Heart left ventricle (tissue), 16 donors: ENCODE results near the gene HYCC2. TPM values are rescaled to one million over a fixed set of nuclear protein-coding genes. Genes with fewer than 3 reads are reported as not detected.
"Not testable (repeated sequence)": the region's sequence is repeated elsewhere in the genome, so short reads cannot be mapped to it uniquely, and the experiment has no call there.

Experiments used
- ATAC-seq, 4 donors: fragments of 200-7000 bp; cut with Tn5 transposase; one replicate each; pipeline ENCODE4 v1.9.1; 2020 to 2022; ENCODE audit warnings: moderate library complexity in 4 of 4, mild to moderate bottlenecking in 3 of 4, moderate number of reproducible peaks in 1 of 4
- DNase-seq, 5 donors: peaks; one replicate each; pipeline ENCODE4 v3.0.0-alpha.2; 2020
- H3K27ac ChIP-seq, 12 donors: fragments of 200-600 bp; sonication (generic) in 4 of 12; one replicate each; pipeline versions ENCODE4 v1.5.0 to v1.8.0; 2016 to 2022; ENCODE audit warnings: mild to moderate bottlenecking in 2 of 12
- H3K27me3 ChIP-seq, 9 donors: fragments of 200-600 bp; sonication (generic) in 2 of 9; one replicate each; pipeline versions ENCODE4 v1.5.1 to v1.8.0; 2016 to 2022; ENCODE audit warnings: mild to moderate bottlenecking in 3 of 9
- H3K36me3 ChIP-seq, 9 donors: fragments of 200-600 bp; sonication (generic) in 2 of 9; one replicate each; pipeline versions ENCODE4 v1.5.0 to v1.8.0; 2018 to 2022; ENCODE audit warnings: mild to moderate bottlenecking in 2 of 9
- H3K4me1 ChIP-seq, 12 donors: fragments of 200-600 bp; sonication (generic) in 4 of 12; one replicate each; pipeline versions ENCODE4 v1.5.0 to v1.8.0; 2016 to 2022; ENCODE audit warnings: mild to moderate bottlenecking in 3 of 12
- H3K4me3 ChIP-seq, 12 donors: fragments of 200-600 bp; sonication (generic) in 4 of 12; one replicate each; pipeline versions ENCODE4 v1.5.0 to v1.8.0; 2017 to 2022; ENCODE audit warnings: mild to moderate bottlenecking in 9 of 12, moderate library complexity in 4 of 12
- H3K9me3 ChIP-seq, 12 donors: fragments of 200-600 bp; sonication (generic) in 4 of 12; one replicate each; pipeline versions ENCODE4 v1.5.0 to v1.8.0; 2016 to 2022; ENCODE audit warnings: mild to moderate bottlenecking in 1 of 12
- CTCF ChIP-seq, 12 donors: fragments of 200-600 bp; sonication (generic) in 4 of 12; IDR thresholded peaks; one replicate each; pipeline versions ENCODE4 v1.5.0 to v1.8.0; 2018 to 2022; ENCODE audit warnings: antibody characterized with exemption in 12 of 12, mild to moderate bottlenecking in 5 of 12
- POLR2A ChIP-seq, 2 donors: fragments of 450-650 bp; IDR thresholded peaks; one replicate each; pipeline ENCODE4 v1.6.1; 2017; ENCODE audit warnings: antibody characterized with exemption in 2 of 2, mild to moderate bottlenecking in 2 of 2, moderate library complexity in 2 of 2
- WGBS, 4 donors: extraction: QIAGEN DNeasy Blood & Tissue Kit in 2 of 4; methylation state at CpG; one replicate each; pipeline versions ENCODE4 v1.1.5 to v1.1.7; 2013 to 2018; 5-methylcytosine and 5-hydroxymethylcytosine counted together
- intact Hi-C, 10 donors: fragments of 100-400 bp; cut with DNase I; formaldehyde crosslinking; loops; one replicate each; pipeline versions ENCODE4 v1.11.1 to v1.14.2; 2022
- polyA plus RNA-seq, 2 donors: library from polyadenylated mRNA; stranded (reverse); fragments of 200-250 nt; gene quantifications; one replicate each; pipeline ENCODE4 v1.2.3, GENCODE V29; 2013
- total RNA-seq, 9 donors: library from RNA; depleted of rRNA in 2 of 9; stranded (reverse); fragments of >200 nt in 2 of 9; fragmentation: NEBNext Ultra II Directional in 3 of 9; extraction: Animal tissue kit (Norgen Biotek cat#: 25700) in 3 of 9; gene quantifications; one replicate each; pipeline versions ENCODE4 v1.1.0 to v1.2.4, GENCODE V29; 2016 to 2023
- donor health status: ischemic (EF 13 %, LVEDD 7.1; RV severe dilation, severe dysfunction).
- donor health status: healthy with polysubstance abuse.
- donor health status: DM: no; HTN: yes; CAD: no.
- donor health status: DM: no; HTN: no; CAD: no.
- donor health status: ischemic (EF 25% LVEDD 6.9; RV normal size, moderate dysfunction).
- donor health status: ischemic (EF 25% LVEDD 5.7; RV mildly dilated, moderate dysfunction).
- donor health status: healthy.
- donor health status: DM: yes; HTN: yes; CAD: no.
- donor health status: ischemic (EF 35%, LVEDD 5.7; RV mildly dilated, moderate dysfunction).
- donor health status: nonischemic (EF 11% LVEDD 7.7; RV severe dilation, severe dysfunction).
- donor health status: DM: yes; HTN: yes; CAD: no.
- donor health status: PGD.
- donor health status: ischemic (EF 29% LVEDD 5.4; RV normal size, mild dysfunction).
- donor health status: nonischemic (EF 23%, LVEDD 6.1; RV moderate dilation, normal function).

Gene HYCC2
- total and polyA plus RNA-seq, 11 donors, result 3.7 to 16.3 (median 9.1) TPM

- no peak for ATAC-seq
Measured at GRCh38 chr2:201072201-201072530, 695 bp upstream of the HYCC2 start.

GRCh38 chr2:201070948-201071478 is 458 bp downstream of the HYCC2 start:
- peak overlapping the region; percentile 82 to 99 (median 92) for H3K27ac ChIP-seq
- H3K36me3 ChIP-seq, result no peaks in the 10 kb centered on the region
- no peaks in the 10 kb centered on the region for H3K27me3 ChIP-seq
- intact Hi-C loops, result loop anchor here in 8 of 10 donors (1.0 to 10.0 kb wide), 16 partner anchors 46 to 359 kb away; partner anchors contain the start of genes ORC2 (in 5 of the 8) and CFLAR (in 4 of the 8)
- TF ChIP-seq POLR2A (IDR thresholded peaks at IDR 0.05) (no peak), CTCF (IDR thresholded peaks at IDR 0.05) (no peak)
- DNase-seq (peak in 2 of 5 donors; percentile 7 to 60), ATAC-seq (peak in 3 of 4 donors; percentile 22 to 46 (median 26))
- H3K9me3 ChIP-seq, result no peaks in the 10 kb centered on the region
- peaks cover 5 to 69% (median 43%) of the 10 kb centered on the region in 12 donors for H3K4me1 ChIP-seq
- H3K4me3 ChIP-seq, result peak overlapping the region; percentile 70 to 98 (median 90)
- WGBS, 4 donors, result 0 to 1% (median 1%) methylated on average over 21 of the region's 21 CpGs

More at GRCh38 chr2:201072201-201072530, 695 bp upstream of the HYCC2 start:
- 1 to 2% (median 2%) methylated on average over 5 of the region's 5 CpGs for WGBS, 4 donors
- Histone ChIP-seq H3K36me3 (no peaks in the 10 kb centered on the region), H3K27ac (peak overlapping the region; percentile 82 to 99 (median 92)), H3K4me1 (peaks cover 5 to 61% (median 43%) of the 10 kb centered on the region in 12 donors), H3K27me3 (no peaks in the 10 kb centered on the region), H3K9me3 (no peaks in the 10 kb centered on the region), H3K4me3 (peak overlapping the region; percentile 70 to 98 (median 90))
- DNase-seq, result no peak
- intact Hi-C loops, result loop anchor here in 8 of 10 donors (2.0 to 10.0 kb wide), 13 partner anchors 41 to 360 kb away; partner anchors contain the start of genes CFLAR (in 4 of the 8) and ORC2 (in 2 of the 8)
- TF ChIP-seq POLR2A (IDR thresholded peaks at IDR 0.05), result no peak
- TF ChIP-seq CTCF (IDR thresholded peaks at IDR 0.05), result no peak

- H3K27me3 ChIP-seq, result no peaks in the 10 kb centered on the region
- DNase-seq (no peak), ATAC-seq (no peak)
- 59 to 71% (median 64%) methylated on average over 2 of the region's 2 CpGs for WGBS, 4 donors
- intact Hi-C loops, result loop anchor here in 4 of 10 donors (2.0 to 10.0 kb wide), 4 partner anchors 103 to 162 kb away; partner anchors contain the start of gene ORC2 (in 2 of the 4)
- H3K9me3 ChIP-seq, result no peaks in the 10 kb centered on the region
- H3K36me3 ChIP-seq, result peaks cover 0 to 16% (median 11%) of the 10 kb centered on the region in 9 donors
- peaks cover 0 to 53% (median 23%) of the 10 kb centered on the region in 12 donors for H3K4me1 ChIP-seq
- no peak overlapping the region for H3K27ac ChIP-seq
- no peak overlapping the region for H3K4me3 ChIP-seq
- TF ChIP-seq POLR2A (IDR thresholded peaks at IDR 0.05) (no peak), CTCF (IDR thresholded peaks at IDR 0.05) (no peak)
Measured at GRCh38 chr2:201064797-201065329, 6.6 kb downstream of the HYCC2 start.

GRCh38 chr2:201063516-201063915 is 8.0 kb downstream of the HYCC2 start:
- not testable (repeated sequence) for DNase-seq, H3K27ac ChIP-seq, H3K4me3 ChIP-seq, H3K9me3 ChIP-seq, ATAC-seq, H3K27me3 ChIP-seq
- intact Hi-C loops, result loop anchor here in 1 of 10 donors (10.0 kb wide), 1 partner anchor 159 kb away; no protein-coding TSS in a partner anchor
- Histone ChIP-seq H3K36me3 (peaks cover 0 to 26% (median 11%) of the 10 kb centered on the region in 9 donors), H3K4me1 (peaks cover 0 to 54% (median 12%) of the 10 kb centered on the region in 12 donors)
- 91 to 95% (median 93%) methylated on average over 5 of the region's 5 CpGs for whole genome bisulfite sequencing, 4 donors
